GM12878 (cell line): Measurements from ENCODE around the gene YY1. TPM values are rescaled to one million over a fixed set of nuclear protein-coding genes. Genes with fewer than 3 reads are reported as not detected.

Source experiments
- ATAC-seq: fragments of 200-7000 bp; cut with Tn5 transposase; 3 replicates; pipeline ENCODE4 v1.9.1; 2020; ENCODE audit warnings: mild to moderate bottlenecking, moderate library complexity
- BruUV-seq: library from RNA; stranded (reverse); fragments of 400-500 nt; replicated peaks from 2 replicates; lab custom pipeline; 2021; lab: Mats Ljungman, UMichigan
- CTCF ChIA-PET: fragments of 300-600 bp; sonication (Branson Sonifier 250); formaldehyde crosslinking; extraction: SDS; loops from one replicate; lab custom pipeline; 2021; ENCODE audit warnings: inconsistent platforms; lab: Yijun Ruan, JAX
- POLR2A ChIA-PET: fragments of 350-600 bp; formaldehyde crosslinking; extraction: SDS; loops from one replicate; lab custom pipeline; 2021; ENCODE audit warnings: inconsistent platforms; lab: Charles Lee
- RAD21 ChIA-PET: fragments of 300-600 bp; sonication (Branson Sonifier 250); formaldehyde crosslinking; loops from one replicate; lab custom pipeline; 2023; ENCODE audit warnings: antibody characterized with exemption; ENCODE audit not compliant: unreplicated experiment; lab: Charles Lee
- SMC1A ChIA-PET: fragments of 300-600 bp; sonication (Branson Sonifier 250); formaldehyde crosslinking; loops from one replicate; lab custom pipeline; 2023; ENCODE audit not compliant: unreplicated experiment, uncharacterized antibody; lab: Charles Lee
- DNase-seq: peaks from one replicate; pipeline ENCODE4 v3.0.0-alpha.2; 2011; ENCODE audit warnings: low read depth, low spot score
- FAIRE-seq: peaks from 3 replicates; lab custom pipeline; 2011; peaks lifted over from hg19 to GRCh38; lab: Jason Lieb, UNC
- H2AFZ ChIP-seq: 2 replicates; pipeline ENCODE4 v1.6.0; 2011; ENCODE audit warnings: low read depth, low read length, control low read depth; ENCODE audit not compliant: control insufficient read depth
- H3K27ac ChIP-seq: 2 replicates; pipeline ENCODE4 v1.5.1; 2011; ENCODE audit warnings: control low read depth; ENCODE audit not compliant: control insufficient read depth, insufficient read depth
- H3K27me3 ChIP-seq, 2 experiments: replicated peaks in 1 of 2; 2 replicates each; pipeline versions ENCODE4 v1.6.0 to v1.6.1; 2011; ENCODE audit warnings: low read length in 1 of 2; ENCODE audit not compliant: control insufficient read depth in 2 of 2, insufficient read depth in 2 of 2
- H3K36me3 ChIP-seq, 2 experiments: 2 replicates each; pipeline ENCODE4 v1.5.1; 2011; ENCODE audit warnings: low read length in 1 of 2; ENCODE audit not compliant: control insufficient read depth in 2 of 2, insufficient read depth in 2 of 2
- H3K4me1 ChIP-seq: 2 replicates; pipeline ENCODE4 v1.6.1; 2011; ENCODE audit warnings: mild to moderate bottlenecking, low read length, moderate library complexity, mixed read lengths; ENCODE audit not compliant: control insufficient read depth, insufficient read depth
- H3K4me2 ChIP-seq: 2 replicates; pipeline ENCODE4 v1.6.0; 2011; ENCODE audit warnings: control low read depth; ENCODE audit not compliant: control insufficient read depth, insufficient read depth
- H3K4me3 ChIP-seq: fragments of 200-600 bp; sonication (generic); 2 replicates; pipeline ENCODE4 v1.5.1; 2016
- H3K79me2 ChIP-seq: 2 replicates; pipeline ENCODE4 v1.6.0; 2011; ENCODE audit warnings: low read length; ENCODE audit not compliant: control insufficient read depth, insufficient read depth
- H3K9ac ChIP-seq: 2 replicates; pipeline ENCODE4 v1.8.0; 2011; ENCODE audit warnings: low read length, control low read depth, mixed read lengths; ENCODE audit not compliant: control insufficient read depth, insufficient read depth
- H3K9me3 ChIP-seq: replicated peaks from 3 replicates; pipeline ENCODE4 v1.5.1; 2011; ENCODE audit warnings: mild to moderate bottlenecking, low read length; ENCODE audit not compliant: control insufficient read depth, insufficient read depth
- H4K20me1 ChIP-seq: 2 replicates; pipeline ENCODE4 v1.6.0; 2011; ENCODE audit not compliant: control insufficient read depth, insufficient read depth
- BCL11A ChIP-seq: IDR thresholded peaks from 2 replicates; pipeline ENCODE4 v1.6.1; 2011; ENCODE audit warnings: low read depth, low read length
- CREM ChIP-seq: IDR thresholded peaks from 2 replicates; pipeline ENCODE4 v1.6.1; 2014; ENCODE audit warnings: antibody characterized with exemption, low read depth
- DPF2 ChIP-seq: fragments of 450-650 bp; IDR thresholded peaks from 2 replicates; pipeline ENCODE4 v1.6.1; 2017; ENCODE audit warnings: mild to moderate bottlenecking
- MAX ChIP-seq: IDR thresholded peaks from 2 replicates; pipeline ENCODE4 v1.6.1; 2012; ENCODE audit warnings: low read depth, low read length, improper control_type of control experiment
- NBN ChIP-seq: fragments of 450-650 bp; IDR thresholded peaks from 2 replicates; pipeline ENCODE4 v1.6.1; 2016
- PRDM15 ChIP-seq: fragments of 450-650 bp; formaldehyde crosslinking; IDR thresholded peaks from 2 replicates; pipeline ENCODE4 v1.4.0; 2020; ENCODE audit warnings: mild to moderate bottlenecking, moderate library complexity
- SMC3 ChIP-seq: IDR thresholded peaks from 2 replicates; pipeline ENCODE4 v1.6.1; 2011; ENCODE audit warnings: low read length, improper control_type of control experiment, borderline replicate concordance
- SUPT20H ChIP-seq: IDR thresholded peaks from 2 replicates; pipeline ENCODE4 v1.6.1; 2011; ENCODE audit warnings: low read depth, mild to moderate bottlenecking, low read length, moderate library complexity, borderline replicate concordance; ENCODE audit not compliant: control insufficient read depth
- TCF12 ChIP-seq: IDR thresholded peaks from 2 replicates; pipeline ENCODE4 v1.6.1; 2011; ENCODE audit warnings: low read depth, mild to moderate bottlenecking, low read length
- ZBED1 ChIP-seq: IDR thresholded peaks from 2 replicates; pipeline ENCODE4 v1.6.1; 2016; ENCODE audit warnings: borderline replicate concordance
- ZNF217 ChIP-seq: fragments of 450-650 bp; IDR thresholded peaks from 2 replicates; pipeline ENCODE4 v1.6.1; 2017; ENCODE audit warnings: antibody characterized with exemption, mild to moderate bottlenecking
- ZNF274 ChIP-seq: IDR thresholded peaks from one replicate; pipeline ENCODE4 v1.8.0; 2011; ENCODE audit not compliant: insufficient read length, insufficient read depth
- ZNF384 ChIP-seq: IDR thresholded peaks from 2 replicates; pipeline ENCODE4 v1.6.1; 2012; ENCODE audit warnings: low read depth, mild to moderate bottlenecking, low read length, improper control_type of control experiment, borderline replicate concordance
- ZSCAN29 ChIP-seq: fragments of 450-650 bp; IDR thresholded peaks from 2 replicates; pipeline ENCODE4 v1.6.1; 2017; ENCODE audit warnings: mild to moderate bottlenecking, moderate library complexity
- ZZZ3 ChIP-seq: IDR thresholded peaks from 2 replicates; pipeline ENCODE4 v1.6.1; 2011; ENCODE audit warnings: low read depth; ENCODE audit not compliant: control insufficient read depth, insufficient read length
- WGBS: methylation state at CpG from one replicate; pipeline ENCODE4 v1.1.6; 2016; ENCODE audit warnings: low lambda C conversion rate; ENCODE audit not compliant: insufficient replicate concordance, insufficient coverage; ENCODE audit errors: missing lambda C conversion rate; 5-methylcytosine and 5-hydroxymethylcytosine counted together
- in situ Hi-C: fragments of 300-500 bp; cut with MboI; formaldehyde crosslinking; loops from 9 replicates; pipeline ENCODE4 v1.14.3; 2018; ENCODE audit warnings: mixed read lengths
- intact Hi-C: fragments of 100-400 bp; cut with micrococcal nuclease; formaldehyde crosslinking; loops from one replicate; pipeline ENCODE4 v1.14.2; 2022; ENCODE audit not compliant: unreplicated experiment
- polyA plus RNA-seq, 11 experiments: library from polyadenylated mRNA; depleted of rRNA in 4 of 11; unstranded in 6 of 11; stranded (reverse) in 5 of 11; fragments of >200 nt; fragmentation: Nextera tagmentation in 4 of 11; fragmentation: Illumina TruSeq in 1 of 11; extraction: Ambion mirVana in 4 of 11; extraction: Trizol in 1 of 11; gene quantifications; 1 replicate in 1 of 11; 2 replicates in 10 of 11; pipeline versions ENCODE4 v1.2.1 to v1.2.3, GENCODE V29; 2011 to 2016; ENCODE audit warnings: inconsistent platforms in 2 of 11, missing spikeins in 2 of 11, low read depth in 1 of 11
- total RNA-seq, 4 experiments: library from RNA; depleted of rRNA in 3 of 4; stranded (reverse); fragments of >200 nt in 3 of 4; fragmentation: Illumina TruSeq in 1 of 4; extraction: Trizol in 1 of 4; gene quantifications; 2 replicates each; pipeline versions ENCODE4 v1.2.1 to v1.2.3, GENCODE V29; 2013 to 2021
- TF ChIP-seq, protein P1 (sequence below): fragments of 450-650 bp; IDR thresholded peaks from 2 replicates; pipeline ENCODE4 v1.6.1; 2017; ENCODE audit warnings: borderline replicate concordance

Gene YY1
- total and polyA plus RNA-seq, 10 of the 15 experiments (the other 5 are each of a cell fraction or from before 2014, with no cell fraction given): 23.7 to 74.0 (median 39.9) TPM

- Histone ChIP-seq H3K4me1 (no peaks in the 10 kb centered on the region), H3K79me2 (no peaks in the 10 kb centered on the region), H3K27ac (no peak overlapping the region), H3K4me3 (no peak overlapping the region), H4K20me1 (no peaks in the 10 kb centered on the region), H3K9ac (no peak overlapping the region), H3K4me2 (no peak overlapping the region), H2AFZ (no peak overlapping the region), H3K27me3 (no peaks in the 10 kb centered on the region), H3K9me3 (no peaks in the 10 kb centered on the region), H3K36me3 (no peaks in the 10 kb centered on the region)
- BruUV-seq: no TSS peak
- TF ChIP-seq DPF2: no peak
- TF ChIP-seq SUPT20H: no peak
- no peak for TF ChIP-seq SMC3
- no peak for TF ChIP-seq ZNF384
- no peak for TF ChIP-seq ZNF274
- WGBS: 54% methylated on average over 13 of the region's 13 CpGs
- ChIA-PET POLR2A (no interaction called here), RAD21 (no interaction called here), SMC1A (no interaction called here), CTCF (no interaction called here)
- intact Hi-C loops: no loop called here
- ATAC-seq: no peak
- no peak for FAIRE-seq
- no peak for DNase-seq
- in situ Hi-C loops: no loop called here
Measured at GRCh38 chr14:100325958-100326357, 87.0 kb downstream of the YY1 start.

DNA sequence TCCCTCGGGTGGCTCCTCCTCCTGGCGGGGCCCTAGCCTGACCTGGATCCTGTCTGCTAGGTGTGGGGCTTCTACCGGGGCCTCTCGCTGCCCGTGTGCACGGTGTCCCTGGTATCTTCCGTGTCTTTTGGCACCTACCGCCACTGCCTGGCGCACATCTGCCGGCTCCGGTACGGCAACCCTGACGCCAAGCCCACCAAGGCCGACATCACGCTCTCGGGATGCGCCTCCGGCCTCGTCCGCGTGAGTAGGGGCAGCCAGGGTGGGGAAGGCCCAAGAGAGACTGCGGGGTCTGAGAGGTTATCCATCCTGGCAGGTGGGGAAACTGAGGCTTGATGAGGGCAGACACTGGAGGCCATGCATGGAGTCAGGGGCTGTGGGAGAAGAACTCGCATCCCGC lies 88.2 kb downstream of the YY1 start:
- SMC1A ChIA-PET: no interaction called here
- Histone ChIP-seq H3K4me2 (no peak overlapping the region), H3K4me3 (no peak overlapping the region), H3K9ac (no peak overlapping the region), H2AFZ (no peak overlapping the region), H4K20me1 (no peaks in the 10 kb centered on the region), H3K27ac (no peak overlapping the region), H3K36me3 (no peaks in the 10 kb centered on the region), H3K4me1 (no peaks in the 10 kb centered on the region), H3K79me2 (no peaks in the 10 kb centered on the region), H3K27me3 (no peaks in the 10 kb centered on the region), H3K9me3 (no peaks in the 10 kb centered on the region)
- BruUV-seq: no TSS peak
- intact Hi-C loops: no loop called here
- RAD21 ChIA-PET: no interaction called here
- WGBS: 86% methylated on average over 23 of the region's 24 CpGs
- CTCF ChIA-PET: interaction anchor here (0.9 kb wide), 1 partner anchor 9 kb away, joined by 3 read pairs; no protein-coding TSS in a partner anchor
- in situ Hi-C loops: no loop called here
- ATAC-seq: no peak
- DNase-seq: no peak
- no peak for FAIRE-seq
- POLR2A ChIA-PET: no interaction called here
- TF ChIP-seq TCF12 (no peak), ZNF217 (no peak), ZSCAN29 (no peak), MAX (no peak), CREM (no peak), PRDM15 (CRISPR knock-in tag) (no peak), BCL11A (no peak), ZZZ3 (no peak), ZBED1 (no peak), NBN (no peak)
- TF ChIP-seq, protein P1, sequence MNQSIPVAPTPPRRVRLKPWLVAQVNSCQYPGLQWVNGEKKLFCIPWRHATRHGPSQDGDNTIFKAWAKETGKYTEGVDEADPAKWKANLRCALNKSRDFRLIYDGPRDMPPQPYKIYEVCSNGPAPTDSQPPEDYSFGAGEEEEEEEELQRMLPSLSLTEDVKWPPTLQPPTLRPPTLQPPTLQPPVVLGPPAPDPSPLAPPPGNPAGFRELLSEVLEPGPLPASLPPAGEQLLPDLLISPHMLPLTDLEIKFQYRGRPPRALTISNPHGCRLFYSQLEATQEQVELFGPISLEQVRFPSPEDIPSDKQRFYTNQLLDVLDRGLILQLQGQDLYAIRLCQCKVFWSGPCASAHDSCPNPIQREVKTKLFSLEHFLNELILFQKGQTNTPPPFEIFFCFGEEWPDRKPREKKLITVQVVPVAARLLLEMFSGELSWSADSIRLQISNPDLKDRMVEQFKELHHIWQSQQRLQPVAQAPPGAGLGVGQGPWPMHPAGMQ: no peak
